Lung microvascular endothelial cell (primary cell): ENCODE results near the gene CACNA2D4. TPM values are rescaled to one million over a fixed set of nuclear protein-coding genes. Genes with fewer than 3 reads are reported as not detected.

Source experiments
- total RNA-seq: library from RNA; depleted of rRNA; stranded (reverse); fragments of >200 nt; gene quantifications from 2 replicates; pipeline ENCODE4 v1.2.1, GENCODE V29; 2014

CACNA2D4 gene
- total RNA-seq, 1 donor from 2014 or later: not detected

Other genes with a start within 250 kb of the CACNA2D4 start
- gene ADIPOR2, start 227.6 kb downstream of the CACNA2D4 start, total RNA-seq: 29.0 and 31.0 TPM in 2 replicates
- not detected in 2 replicates for gene LRTM2, start 98.1 kb downstream of the CACNA2D4 start, total RNA-seq
- 3.0 and 3.5 TPM in 2 replicates for gene DCP1B, start 85.8 kb upstream of the CACNA2D4 start, total RNA-seq
- under 0.01 and 0.44 TPM in 2 replicates for gene CACNA1C, start 134.3 kb upstream of the CACNA2D4 start, total RNA-seq